SK-N-SH treated with all-trans-retinoic acid at 6 μM for 48 hours (cell line): Measurements from ENCODE around the gene ABCC3.

Experiments used
- ATAC-seq: fragments of 200-7000 bp; cut with Tn5 transposase; 3 replicates; pipeline ENCODE4 v1.9.1; 2020; ENCODE audit warnings: mild to moderate bottlenecking, moderate library complexity
- ARNTL ChIP-seq: fragments of 450-650 bp; formaldehyde crosslinking; IDR thresholded peaks from 2 replicates; pipeline ENCODE4 v1.5.0; 2020; ENCODE audit warnings: low read depth, mild to moderate bottlenecking, moderate library complexity, borderline replicate concordance
- BACH2 ChIP-seq: fragments of 250-450 bp; sonication (Bioruptor Pico); IDR thresholded peaks from 2 replicates; pipeline ENCODE4 v1.9.0; 2021; ENCODE audit warnings: mild to moderate bottlenecking, borderline replicate concordance
- CSDC2 ChIP-seq: fragments of 250-450 bp; sonication (Bioruptor Pico); IDR thresholded peaks from 2 replicates; pipeline ENCODE4 v1.5.0; 2020; ENCODE audit warnings: mild to moderate bottlenecking, moderate library complexity
- GLIS3 ChIP-seq: fragments of 250-450 bp; sonication (Bioruptor Pico); IDR thresholded peaks from 2 replicates; pipeline ENCODE4 v1.5.0; 2020; ENCODE audit warnings: mild to moderate bottlenecking, moderate library complexity
- ISL1 ChIP-seq: fragments of 250-450 bp; sonication (Bioruptor Pico); IDR thresholded peaks from 2 replicates; pipeline ENCODE4 v2.1.2; 2022; ENCODE audit warnings: mild to moderate bottlenecking, moderate library complexity
- OSR1 ChIP-seq: fragments of 250-450 bp; sonication (Bioruptor Pico); IDR thresholded peaks from 2 replicates; pipeline ENCODE4 v1.8.0; 2022; ENCODE audit warnings: moderate library complexity, mild to moderate bottlenecking, inconsistent platforms
- PPARA ChIP-seq: fragments of 250-450 bp; sonication (Bioruptor Pico); IDR thresholded peaks from 2 replicates; pipeline ENCODE4 v1.5.0; 2020; ENCODE audit warnings: mild to moderate bottlenecking, borderline replicate concordance
- RARB ChIP-seq: fragments of 250-450 bp; sonication (Bioruptor Pico); IDR thresholded peaks from 2 replicates; pipeline ENCODE4 v1.8.0; 2021; ENCODE audit warnings: mild to moderate bottlenecking, moderate library complexity
- SNAI2 ChIP-seq: fragments of 250-450 bp; sonication (Bioruptor Pico); IDR thresholded peaks from 2 replicates; pipeline ENCODE4 v1.5.0; 2020; ENCODE audit warnings: mild to moderate bottlenecking, moderate library complexity
- TCF4 ChIP-seq: fragments of 250-450 bp; sonication (Bioruptor Pico); IDR thresholded peaks from 2 replicates; pipeline ENCODE4 v1.8.0; 2021; ENCODE audit warnings: mild to moderate bottlenecking, moderate library complexity, borderline replicate concordance
- TOX ChIP-seq: fragments of 250-450 bp; sonication (Bioruptor Pico); IDR thresholded peaks from 2 replicates; pipeline ENCODE4 v1.8.0; 2021; ENCODE audit warnings: mild to moderate bottlenecking, moderate library complexity, borderline replicate concordance
- ZC3H10 ChIP-seq: fragments of 250-450 bp; sonication (Bioruptor Pico); IDR thresholded peaks from 2 replicates; pipeline ENCODE4 v1.5.1; 2021; ENCODE audit warnings: mild to moderate bottlenecking, moderate library complexity
- ZFP3 ChIP-seq: fragments of 250-450 bp; sonication (Bioruptor Pico); IDR thresholded peaks from 2 replicates; pipeline ENCODE4 v1.5.0; 2020; ENCODE audit warnings: mild to moderate bottlenecking, moderate library complexity
- ZFP30 ChIP-seq: fragments of 450-650 bp; formaldehyde crosslinking; IDR thresholded peaks from 2 replicates; pipeline ENCODE4 v1.5.0; 2022; ENCODE audit warnings: mild to moderate bottlenecking, moderate library complexity
- ZNF565 ChIP-seq: fragments of 450-650 bp; formaldehyde crosslinking; conservative IDR thresholded peaks from 2 replicates; pipeline ENCODE4 v1.5.0; 2020; ENCODE audit warnings: low read depth, mild to moderate bottlenecking, moderate library complexity
- TF ChIP-seq, protein P1 (sequence below): fragments of 250-450 bp; sonication (Bioruptor Pico); IDR thresholded peaks from 2 replicates; pipeline ENCODE4 v1.5.1; 2020; ENCODE audit warnings: low read depth, mild to moderate bottlenecking, moderate library complexity
- TF ChIP-seq, protein P2 (sequence below): fragments of 250-450 bp; sonication (Bioruptor Pico); IDR thresholded peaks from 2 replicates; pipeline ENCODE4 v1.5.1; 2021; ENCODE audit warnings: mild to moderate bottlenecking, moderate library complexity
- TF ChIP-seq, protein P3 (sequence below): fragments of 250-450 bp; sonication (Bioruptor Pico); IDR thresholded peaks from 2 replicates; pipeline ENCODE4 v1.5.0; 2020; ENCODE audit warnings: mild to moderate bottlenecking, moderate library complexity
- TF ChIP-seq, protein P4 (sequence below): fragments of 250-450 bp; sonication (Bioruptor Pico); IDR thresholded peaks from 2 replicates; pipeline ENCODE4 v1.8.0; 2020; ENCODE audit warnings: mild to moderate bottlenecking, moderate library complexity, borderline replicate concordance

Gene ABCC3

DNA sequence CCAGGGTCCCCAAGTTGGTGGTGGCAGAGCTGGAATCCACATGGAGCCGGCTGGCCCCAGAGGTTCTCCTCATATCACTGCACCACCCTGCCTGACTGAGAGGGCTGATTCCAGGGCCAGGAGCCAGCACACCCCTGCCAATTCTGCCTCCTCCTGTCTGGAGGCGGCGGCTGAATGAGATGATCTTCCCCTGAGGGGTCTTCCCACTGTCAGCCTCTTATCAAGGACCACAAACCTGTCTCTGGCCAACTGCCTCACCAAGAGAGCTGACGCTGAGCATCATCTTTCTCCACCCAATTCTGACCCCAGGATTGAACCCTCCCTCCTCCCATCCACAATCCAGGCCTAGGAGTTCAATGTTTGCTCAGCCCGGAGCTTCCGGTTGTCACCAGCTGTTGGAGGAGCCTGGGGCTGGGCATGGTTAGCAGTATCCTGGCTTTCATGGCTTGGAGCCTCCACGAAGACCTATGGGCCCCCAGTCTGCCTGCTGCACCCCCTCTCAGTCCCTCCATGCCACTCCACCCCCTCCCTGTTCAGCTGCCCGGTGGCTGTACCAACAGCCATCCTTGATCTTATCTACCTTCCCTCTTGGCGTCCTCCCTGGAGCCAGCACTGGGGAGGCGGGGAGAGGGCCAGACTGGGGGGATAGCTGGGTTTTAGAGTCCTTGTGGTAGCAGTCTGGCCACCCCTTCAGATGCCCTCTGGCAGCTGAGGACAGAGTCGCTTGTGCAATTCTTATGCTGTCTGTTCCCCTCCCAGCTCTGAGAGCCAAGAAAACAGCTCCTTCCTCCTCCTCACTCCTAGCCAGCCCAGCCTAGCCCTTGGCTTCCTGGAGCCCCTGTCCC, 25.6 kb downstream of the ABCC3 start:
- TF ChIP-seq BACH2 (CRISPR knock-in tag), result no peak
- peak; percentile 76 for TF ChIP-seq ZFP3
- peak; percentile 57 for ATAC-seq

DNA sequence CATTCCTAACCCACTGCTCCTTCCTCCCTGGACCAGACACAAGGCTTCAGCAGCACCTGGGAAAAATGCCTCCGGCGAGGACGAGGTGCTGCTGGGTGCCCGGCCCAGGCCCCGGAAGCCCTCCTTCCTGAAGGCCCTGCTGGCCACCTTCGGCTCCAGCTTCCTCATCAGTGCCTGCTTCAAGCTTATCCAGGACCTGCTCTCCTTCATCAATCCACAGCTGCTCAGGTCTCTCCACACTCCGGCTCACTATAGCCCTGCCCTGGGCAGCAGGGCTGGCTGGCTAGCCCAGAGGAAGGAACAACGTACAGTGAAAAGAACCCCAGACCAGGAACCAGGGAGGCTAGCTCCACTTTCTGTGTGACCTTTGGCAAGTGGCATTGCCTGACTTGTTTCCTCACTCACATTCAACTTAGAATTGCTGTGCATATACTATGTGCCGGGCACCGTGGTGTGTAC, 26.2 kb downstream of the ABCC3 start:
- TF ChIP-seq ZFP30 (no peak), RARB (CRISPR knock-in tag) (no peak), ZNF565 (CRISPR knock-in tag) (no peak), BACH2 (CRISPR knock-in tag) (no peak), TCF4 (CRISPR knock-in tag) (no peak), GLIS3 (CRISPR knock-in tag) (no peak)
- TF ChIP-seq, protein P1, sequence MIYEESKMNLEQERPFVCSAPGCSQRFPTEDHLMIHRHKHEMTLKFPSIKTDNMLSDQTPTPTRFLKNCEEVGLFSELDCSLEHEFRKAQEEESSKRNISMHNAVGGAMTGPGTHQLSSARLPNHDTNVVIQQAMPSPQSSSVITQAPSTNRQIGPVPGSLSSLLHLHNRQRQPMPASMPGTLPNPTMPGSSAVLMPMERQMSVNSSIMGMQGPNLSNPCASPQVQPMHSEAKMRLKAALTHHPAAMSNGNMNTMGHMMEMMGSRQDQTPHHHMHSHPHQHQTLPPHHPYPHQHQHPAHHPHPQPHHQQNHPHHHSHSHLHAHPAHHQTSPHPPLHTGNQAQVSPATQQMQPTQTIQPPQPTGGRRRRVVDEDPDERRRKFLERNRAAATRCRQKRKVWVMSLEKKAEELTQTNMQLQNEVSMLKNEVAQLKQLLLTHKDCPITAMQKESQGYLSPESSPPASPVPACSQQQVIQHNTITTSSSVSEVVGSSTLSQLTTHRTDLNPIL (CRISPR knock-in tag), result no peak
- TF ChIP-seq, protein P2, sequence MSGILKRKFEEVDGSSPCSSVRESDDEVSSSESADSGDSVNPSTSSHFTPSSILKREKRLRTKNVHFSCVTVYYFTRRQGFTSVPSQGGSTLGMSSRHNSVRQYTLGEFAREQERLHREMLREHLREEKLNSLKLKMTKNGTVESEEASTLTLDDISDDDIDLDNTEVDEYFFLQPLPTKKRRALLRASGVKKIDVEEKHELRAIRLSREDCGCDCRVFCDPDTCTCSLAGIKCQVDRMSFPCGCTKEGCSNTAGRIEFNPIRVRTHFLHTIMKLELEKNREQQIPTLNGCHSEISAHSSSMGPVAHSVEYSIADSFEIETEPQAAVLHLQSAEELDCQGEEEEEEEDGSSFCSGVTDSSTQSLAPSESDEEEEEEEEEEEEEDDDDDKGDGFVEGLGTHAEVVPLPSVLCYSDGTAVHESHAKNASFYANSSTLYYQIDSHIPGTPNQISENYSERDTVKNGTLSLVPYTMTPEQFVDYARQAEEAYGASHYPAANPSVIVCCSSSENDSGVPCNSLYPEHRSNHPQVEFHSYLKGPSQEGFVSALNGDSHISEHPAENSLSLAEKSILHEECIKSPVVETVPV (CRISPR knock-in tag), result no peak
- TF ChIP-seq, protein P3, sequence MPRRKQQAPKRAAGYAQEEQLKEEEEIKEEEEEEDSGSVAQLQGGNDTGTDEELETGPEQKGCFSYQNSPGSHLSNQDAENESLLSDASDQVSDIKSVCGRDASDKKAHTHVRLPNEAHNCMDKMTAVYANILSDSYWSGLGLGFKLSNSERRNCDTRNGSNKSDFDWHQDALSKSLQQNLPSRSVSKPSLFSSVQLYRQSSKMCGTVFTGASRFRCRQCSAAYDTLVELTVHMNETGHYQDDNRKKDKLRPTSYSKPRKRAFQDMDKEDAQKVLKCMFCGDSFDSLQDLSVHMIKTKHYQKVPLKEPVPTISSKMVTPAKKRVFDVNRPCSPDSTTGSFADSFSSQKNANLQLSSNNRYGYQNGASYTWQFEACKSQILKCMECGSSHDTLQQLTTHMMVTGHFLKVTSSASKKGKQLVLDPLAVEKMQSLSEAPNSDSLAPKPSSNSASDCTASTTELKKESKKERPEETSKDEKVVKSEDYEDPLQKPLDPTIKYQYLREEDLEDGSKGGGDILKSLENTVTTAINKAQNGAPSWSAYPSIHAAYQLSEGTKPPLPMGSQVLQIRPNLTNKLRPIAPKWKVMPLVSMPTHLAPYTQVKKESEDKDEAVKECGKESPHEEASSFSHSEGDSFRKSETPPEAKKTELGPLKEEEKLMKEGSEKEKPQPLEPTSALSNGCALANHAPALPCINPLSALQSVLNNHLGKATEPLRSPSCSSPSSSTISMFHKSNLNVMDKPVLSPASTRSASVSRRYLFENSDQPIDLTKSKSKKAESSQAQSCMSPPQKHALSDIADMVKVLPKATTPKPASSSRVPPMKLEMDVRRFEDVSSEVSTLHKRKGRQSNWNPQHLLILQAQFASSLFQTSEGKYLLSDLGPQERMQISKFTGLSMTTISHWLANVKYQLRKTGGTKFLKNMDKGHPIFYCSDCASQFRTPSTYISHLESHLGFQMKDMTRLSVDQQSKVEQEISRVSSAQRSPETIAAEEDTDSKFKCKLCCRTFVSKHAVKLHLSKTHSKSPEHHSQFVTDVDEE, result no peak
- peak; percentile 4 for ATAC-seq

DNA sequence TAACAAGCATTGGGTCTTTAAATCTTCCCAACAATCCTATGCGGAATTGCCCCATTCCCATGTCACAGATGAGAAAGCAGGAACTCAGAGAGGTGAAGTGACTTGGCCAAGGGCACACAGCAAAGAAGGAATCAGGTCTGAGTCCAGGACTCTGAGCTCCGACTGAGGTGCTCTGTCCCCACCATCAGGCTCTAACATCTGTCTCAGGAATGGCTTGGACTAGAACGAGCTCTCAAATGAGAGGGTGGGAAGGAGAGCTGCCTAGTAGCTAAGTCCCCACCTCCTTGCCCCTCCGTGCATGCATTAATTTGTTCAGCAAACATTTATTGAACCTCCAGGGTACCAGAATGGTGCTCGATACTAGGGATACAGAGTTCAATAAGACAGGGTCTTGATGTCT, 26.7 kb downstream of the ABCC3 start:
- TF ChIP-seq, protein P4, sequence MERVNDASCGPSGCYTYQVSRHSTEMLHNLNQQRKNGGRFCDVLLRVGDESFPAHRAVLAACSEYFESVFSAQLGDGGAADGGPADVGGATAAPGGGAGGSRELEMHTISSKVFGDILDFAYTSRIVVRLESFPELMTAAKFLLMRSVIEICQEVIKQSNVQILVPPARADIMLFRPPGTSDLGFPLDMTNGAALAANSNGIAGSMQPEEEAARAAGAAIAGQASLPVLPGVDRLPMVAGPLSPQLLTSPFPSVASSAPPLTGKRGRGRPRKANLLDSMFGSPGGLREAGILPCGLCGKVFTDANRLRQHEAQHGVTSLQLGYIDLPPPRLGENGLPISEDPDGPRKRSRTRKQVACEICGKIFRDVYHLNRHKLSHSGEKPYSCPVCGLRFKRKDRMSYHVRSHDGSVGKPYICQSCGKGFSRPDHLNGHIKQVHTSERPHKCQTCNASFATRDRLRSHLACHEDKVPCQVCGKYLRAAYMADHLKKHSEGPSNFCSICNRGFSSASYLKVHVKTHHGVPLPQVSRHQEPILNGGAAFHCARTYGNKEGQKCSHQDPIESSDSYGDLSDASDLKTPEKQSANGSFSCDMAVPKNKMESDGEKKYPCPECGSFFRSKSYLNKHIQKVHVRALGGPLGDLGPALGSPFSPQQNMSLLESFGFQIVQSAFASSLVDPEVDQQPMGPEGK (CRISPR knock-in tag), result no peak
- TF ChIP-seq BACH2 (CRISPR knock-in tag) (no peak), ZC3H10 (CRISPR knock-in tag) (no peak), RARB (CRISPR knock-in tag) (no peak), CSDC2 (CRISPR knock-in tag) (no peak), ARNTL (no peak), ZNF565 (CRISPR knock-in tag) (no peak), TCF4 (CRISPR knock-in tag) (no peak), ZFP3 (no peak), TOX (no peak), OSR1 (CRISPR knock-in tag) (no peak), ISL1 (no peak), ZFP30 (no peak)
- TF ChIP-seq, protein P2 (CRISPR knock-in tag), result no peak
- TF ChIP-seq, all 23 proteins: peak for 0
- ATAC-seq, result peak; percentile 4

DNA sequence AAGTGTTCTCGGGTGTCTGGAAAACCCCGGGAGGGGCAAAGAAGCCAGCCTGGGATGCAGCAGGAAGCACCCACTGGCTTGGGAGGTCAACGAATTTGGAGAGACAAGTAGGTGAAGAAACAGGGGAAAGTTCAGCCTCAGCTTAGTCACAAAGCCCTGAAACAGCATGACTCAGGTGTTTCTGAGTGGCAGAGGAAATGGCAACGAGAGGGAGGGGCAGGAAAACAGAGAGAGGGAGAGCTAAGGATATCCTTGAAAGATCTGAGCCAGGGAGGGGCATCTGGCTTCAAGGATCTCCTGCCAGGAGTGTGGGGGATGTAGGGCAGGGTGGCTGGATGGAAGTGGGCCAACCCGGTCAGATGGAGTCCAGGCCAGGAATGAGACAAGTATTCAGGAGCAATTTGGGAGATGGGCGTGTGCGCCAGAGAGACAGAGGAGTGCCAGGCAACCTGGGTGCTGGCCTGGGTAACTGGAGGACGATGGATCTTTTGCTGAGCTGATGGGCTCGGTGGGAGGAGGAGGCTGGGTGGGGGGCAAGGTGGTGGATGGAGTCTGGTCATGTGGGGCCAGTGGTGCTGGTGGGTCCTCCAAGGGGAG, 27.2 kb downstream of the ABCC3 start:
- peak; percentile 75 for ATAC-seq
- TF ChIP-seq BACH2 (CRISPR knock-in tag), result no peak
- peak; percentile 58; the same call in 1 of the 2 replicates for TF ChIP-seq ZFP3
- no peak for TF ChIP-seq PPARA (CRISPR knock-in tag)
- TF ChIP-seq, protein P3, result peak; percentile 91
- peak; percentile 65; the same call in 1 of the 2 replicates for TF ChIP-seq SNAI2 (CRISPR knock-in tag)
- peak; percentile 61 for TF ChIP-seq ISL1
- TF ChIP-seq TCF4 (CRISPR knock-in tag), result peak; percentile 29; the same call in 1 of the 2 replicates
